ENCODE results near the gene MAPK10. TPM values are rescaled to one million over a fixed set of nuclear protein-coding genes. Genes with fewer than 3 reads are reported as not detected.
A peak's percentile ranks its signal among the peaks of the same experiment; 100 is the strongest.

Gene MAPK10
- polyA plus RNA-seq (2012; ENCODE audit: low read depth, missing spikeins) = 0.22 TPM

GRCh38 chr4:86359944-86360478 is at the start of gene MAPK10:
TSS of gene MAPK10 (minus strand) at chr4:86360053.
- DNase-seq (ENCODE audit: insufficient read length, low spot score) (peak; percentile 21), FAIRE-seq (peak; percentile 87)
- TF ChIP-seq POU2F2 (IDR thresholded peaks at IDR 0.05; ENCODE audit: low read depth, low read length) (no peak), POLR2AphosphoS5 (IDR thresholded peaks at IDR 0.05; ENCODE audit: low read depth, low read length) (no peak), PAX5 (IDR thresholded peaks at IDR 0.05; ENCODE audit: insufficient read depth, low read length, severe bottlenecking) (no peak), SPI1 (IDR thresholded peaks at IDR 0.05; ENCODE audit: low read depth, low read length) (peak; percentile 92), POLR2A (IDR thresholded peaks at IDR 0.05; ENCODE audit: low read depth, low read length) (no peak), TAF1 (IDR thresholded peaks at IDR 0.05; ENCODE audit: low read depth, low read length) (no peak)

GRCh38 chr4:86403575-86403974 is 43.7 kb upstream of the MAPK10 start:
- FAIRE-seq = no peak
- TF ChIP-seq TAF1 (IDR thresholded peaks at IDR 0.05; ENCODE audit: low read depth, low read length) = no peak
- TF ChIP-seq PAX5 (IDR thresholded peaks at IDR 0.05; ENCODE audit: insufficient read depth, low read length, severe bottlenecking) = no peak
- no peak for TF ChIP-seq POLR2AphosphoS5 (IDR thresholded peaks at IDR 0.05; ENCODE audit: low read depth, low read length)
- TF ChIP-seq POU2F2 (IDR thresholded peaks at IDR 0.05; ENCODE audit: low read depth, low read length) = no peak
- no peak for DNase-seq (ENCODE audit: insufficient read length, low spot score)

- FAIRE-seq = no peak
- DNase-seq (ENCODE audit: insufficient read length, low spot score) = no peak
These were observed 42.0 kb upstream of the MAPK10 start for GRCh38 chr4:86401826-86402225.

GRCh38 chr4:86400216-86400615 is 40.4 kb upstream of the MAPK10 start:
- DNase-seq (ENCODE audit: insufficient read length, low spot score) (no peak), FAIRE-seq (no peak)
- TF ChIP-seq TAF1 (IDR thresholded peaks at IDR 0.05; ENCODE audit: low read depth, low read length) (no peak), PAX5 (IDR thresholded peaks at IDR 0.05; ENCODE audit: insufficient read depth, low read length, severe bottlenecking) (no peak), SPI1 (IDR thresholded peaks at IDR 0.05; ENCODE audit: low read depth, low read length) (no peak), POU2F2 (IDR thresholded peaks at IDR 0.05; ENCODE audit: low read depth, low read length) (no peak), POLR2A (IDR thresholded peaks at IDR 0.05; ENCODE audit: low read depth, low read length) (no peak), POLR2AphosphoS5 (IDR thresholded peaks at IDR 0.05; ENCODE audit: low read depth, low read length) (no peak)

More at GRCh38 chr4:86401826-86402225, 42.0 kb upstream of the MAPK10 start:
- TF ChIP-seq PAX5 (IDR thresholded peaks at IDR 0.05; ENCODE audit: insufficient read depth, low read length, severe bottlenecking) (no peak), POLR2A (IDR thresholded peaks at IDR 0.05; ENCODE audit: low read depth, low read length) (no peak), SPI1 (IDR thresholded peaks at IDR 0.05; ENCODE audit: low read depth, low read length) (no peak), POU2F2 (IDR thresholded peaks at IDR 0.05; ENCODE audit: low read depth, low read length) (no peak), TAF1 (IDR thresholded peaks at IDR 0.05; ENCODE audit: low read depth, low read length) (no peak), POLR2AphosphoS5 (IDR thresholded peaks at IDR 0.05; ENCODE audit: low read depth, low read length) (no peak)

GRCh38 chr4:86398187-86398586 is 38.3 kb upstream of the MAPK10 start:
- TF ChIP-seq POLR2A (IDR thresholded peaks at IDR 0.05; ENCODE audit: low read depth, low read length) (no peak), TAF1 (IDR thresholded peaks at IDR 0.05; ENCODE audit: low read depth, low read length) (no peak), SPI1 (IDR thresholded peaks at IDR 0.05; ENCODE audit: low read depth, low read length) (no peak), POLR2AphosphoS5 (IDR thresholded peaks at IDR 0.05; ENCODE audit: low read depth, low read length) (no peak), PAX5 (IDR thresholded peaks at IDR 0.05; ENCODE audit: insufficient read depth, low read length, severe bottlenecking) (no peak), POU2F2 (IDR thresholded peaks at IDR 0.05; ENCODE audit: low read depth, low read length) (no peak)
- no peak for FAIRE-seq
- no peak for DNase-seq (ENCODE audit: insufficient read length, low spot score)

GRCh38 chr4:86393749-86394148 is 33.9 kb upstream of the MAPK10 start:
- TF ChIP-seq POU2F2 (IDR thresholded peaks at IDR 0.05; ENCODE audit: low read depth, low read length) = no peak
- no peak for TF ChIP-seq POLR2A (IDR thresholded peaks at IDR 0.05; ENCODE audit: low read depth, low read length)
- no peak for TF ChIP-seq SPI1 (IDR thresholded peaks at IDR 0.05; ENCODE audit: low read depth, low read length)
- no peak for TF ChIP-seq PAX5 (IDR thresholded peaks at IDR 0.05; ENCODE audit: insufficient read depth, low read length, severe bottlenecking)
- TF ChIP-seq POLR2AphosphoS5 (IDR thresholded peaks at IDR 0.05; ENCODE audit: low read depth, low read length) = no peak
- TF ChIP-seq TAF1 (IDR thresholded peaks at IDR 0.05; ENCODE audit: low read depth, low read length) = no peak
- FAIRE-seq (no peak), DNase-seq (ENCODE audit: insufficient read length, low spot score) (no peak)

- FAIRE-seq = no peak
- TF ChIP-seq POLR2AphosphoS5 (IDR thresholded peaks at IDR 0.05; ENCODE audit: low read depth, low read length) = no peak
- no peak for TF ChIP-seq POLR2A (IDR thresholded peaks at IDR 0.05; ENCODE audit: low read depth, low read length)
- no peak for TF ChIP-seq PAX5 (IDR thresholded peaks at IDR 0.05; ENCODE audit: insufficient read depth, low read length, severe bottlenecking)
- TF ChIP-seq POU2F2 (IDR thresholded peaks at IDR 0.05; ENCODE audit: low read depth, low read length) = no peak
- TF ChIP-seq TAF1 (IDR thresholded peaks at IDR 0.05; ENCODE audit: low read depth, low read length) = no peak
- TF ChIP-seq SPI1 (IDR thresholded peaks at IDR 0.05; ENCODE audit: low read depth, low read length) = no peak
- DNase-seq (ENCODE audit: insufficient read length, low spot score) = no peak
These were observed 29.8 kb upstream of the MAPK10 start for GRCh38 chr4:86389664-86390063.

- no peak for FAIRE-seq
These were observed 28.4 kb upstream of the MAPK10 start for GRCh38 chr4:86388252-86388651.

GRCh38 chr4:86386817-86387415 is 27.1 kb upstream of the MAPK10 start:
- DNase-seq (ENCODE audit: insufficient read length, low spot score) = no peak
- FAIRE-seq = no peak
- no peak for TF ChIP-seq POLR2AphosphoS5 (IDR thresholded peaks at IDR 0.05; ENCODE audit: low read depth, low read length)
- TF ChIP-seq TAF1 (IDR thresholded peaks at IDR 0.05; ENCODE audit: low read depth, low read length) = no peak
- no peak for TF ChIP-seq POU2F2 (IDR thresholded peaks at IDR 0.05; ENCODE audit: low read depth, low read length)
- TF ChIP-seq PAX5 (IDR thresholded peaks at IDR 0.05; ENCODE audit: insufficient read depth, low read length, severe bottlenecking) = no peak
- TF ChIP-seq POLR2A (IDR thresholded peaks at IDR 0.05; ENCODE audit: low read depth, low read length) = no peak
- TF ChIP-seq SPI1 (IDR thresholded peaks at IDR 0.05; ENCODE audit: low read depth, low read length) = no peak

More at GRCh38 chr4:86388252-86388651, 28.4 kb upstream of the MAPK10 start:
- no peak for DNase-seq (ENCODE audit: insufficient read length, low spot score)
- TF ChIP-seq POLR2A (IDR thresholded peaks at IDR 0.05; ENCODE audit: low read depth, low read length) (no peak), POLR2AphosphoS5 (IDR thresholded peaks at IDR 0.05; ENCODE audit: low read depth, low read length) (no peak), POU2F2 (IDR thresholded peaks at IDR 0.05; ENCODE audit: low read depth, low read length) (no peak), PAX5 (IDR thresholded peaks at IDR 0.05; ENCODE audit: insufficient read depth, low read length, severe bottlenecking) (no peak), TAF1 (IDR thresholded peaks at IDR 0.05; ENCODE audit: low read depth, low read length) (no peak), SPI1 (IDR thresholded peaks at IDR 0.05; ENCODE audit: low read depth, low read length) (no peak)
